Cerebellar nuclear complex (tissue), 1 donor: Measurements from ENCODE around the gene CYP2J2.
"Not testable (repeated sequence)": the region's sequence is repeated elsewhere in the genome, so short reads cannot be mapped to it uniquely, and the experiment has no call there.

Experiments used
- DNase-seq, 2 experiments: peaks; one replicate each; lab custom pipeline; 2025; lab: John Stamatoyannopoulos, UW

Gene CYP2J2

DNA sequence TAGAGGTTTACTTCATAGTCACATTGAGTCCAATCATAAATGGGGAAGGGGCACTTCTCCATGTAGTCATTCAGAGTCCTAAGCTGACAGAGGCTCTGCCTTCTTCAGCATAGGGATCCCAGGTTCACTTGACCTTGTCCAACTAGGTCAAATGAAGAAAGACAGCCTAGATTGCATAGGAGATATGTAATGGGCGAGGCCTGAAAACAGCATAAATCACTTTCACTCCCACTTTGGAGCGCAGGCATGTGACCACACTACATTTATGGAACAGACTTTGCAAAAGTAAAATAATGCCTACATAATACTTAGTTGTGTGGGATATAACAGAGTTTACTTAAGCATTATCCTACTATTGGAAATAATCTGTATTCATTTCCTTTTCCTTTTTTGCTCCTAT, 60.1 kb downstream of the CYP2J2 start:
- DNase-seq: no peak

DNA sequence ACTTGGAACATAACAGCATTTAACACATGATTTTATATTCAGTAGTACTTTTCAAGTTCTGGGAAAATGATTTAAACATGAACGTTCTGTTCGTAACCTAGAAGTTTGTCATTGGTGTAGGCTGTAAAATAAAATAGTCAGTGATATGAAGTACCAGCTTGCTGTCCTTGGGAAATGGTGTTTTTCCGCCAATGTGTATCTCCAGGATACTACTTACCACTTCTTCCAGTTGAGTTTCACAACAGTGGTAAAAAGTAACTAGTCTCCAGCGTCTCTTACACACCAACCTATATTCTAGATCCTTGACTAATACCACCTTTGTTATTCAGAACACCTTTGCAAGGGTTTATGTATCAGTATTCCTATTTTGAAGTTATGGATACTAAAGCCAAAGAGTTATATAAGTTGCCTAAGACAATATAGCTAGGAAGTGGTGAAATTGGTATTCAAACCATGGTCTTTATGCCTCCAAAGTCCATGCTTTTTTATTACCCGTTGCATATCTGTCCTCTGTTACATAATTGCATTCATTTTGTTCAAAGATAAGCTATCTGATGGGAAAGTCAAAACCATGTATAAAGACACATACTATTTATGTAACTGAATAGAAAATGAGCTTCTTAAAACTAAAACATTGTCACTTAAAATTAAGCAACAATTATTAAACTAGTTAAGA, 68.8 kb downstream of the CYP2J2 start:
- DNase-seq: no peak

DNA sequence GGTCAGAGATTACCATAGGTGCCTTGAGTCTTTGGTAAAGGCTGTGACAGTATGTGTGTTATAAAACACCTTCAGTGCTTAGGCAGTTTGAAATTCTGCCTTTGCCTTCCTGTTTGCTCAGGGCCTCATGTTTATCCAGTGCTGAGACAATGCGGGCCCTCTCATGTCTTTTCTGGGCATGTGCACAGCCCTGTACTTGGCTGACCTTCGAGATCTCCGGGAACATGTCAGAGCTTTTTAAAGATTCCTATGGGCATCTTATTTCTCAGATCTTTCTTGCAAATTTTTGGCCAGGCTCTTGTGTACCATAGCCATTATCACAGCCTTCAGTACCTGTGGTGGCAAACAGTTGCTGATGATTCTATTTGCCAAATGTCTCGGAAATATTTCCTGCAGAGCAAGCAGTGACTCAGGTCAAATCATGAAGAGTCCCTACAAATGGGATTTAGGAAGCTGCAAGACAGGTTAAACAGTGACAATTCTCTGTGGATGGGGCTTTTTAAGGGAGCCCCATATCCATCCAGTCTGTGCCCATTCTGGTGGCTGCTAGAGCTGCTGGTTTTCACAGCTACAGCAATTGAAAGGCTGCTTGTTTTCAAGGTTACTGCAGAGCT, 69.7 kb downstream of the CYP2J2 start:
- DNase-seq: no peak

GRCh38 chr1:59855297-59855696, 71.3 kb downstream of the CYP2J2 start:
- not testable (repeated sequence) for DNase-seq

- DNase-seq: no peak
These were observed 74.5 kb downstream of the CYP2J2 start for GRCh38 chr1:59852117-59852516.

DNA sequence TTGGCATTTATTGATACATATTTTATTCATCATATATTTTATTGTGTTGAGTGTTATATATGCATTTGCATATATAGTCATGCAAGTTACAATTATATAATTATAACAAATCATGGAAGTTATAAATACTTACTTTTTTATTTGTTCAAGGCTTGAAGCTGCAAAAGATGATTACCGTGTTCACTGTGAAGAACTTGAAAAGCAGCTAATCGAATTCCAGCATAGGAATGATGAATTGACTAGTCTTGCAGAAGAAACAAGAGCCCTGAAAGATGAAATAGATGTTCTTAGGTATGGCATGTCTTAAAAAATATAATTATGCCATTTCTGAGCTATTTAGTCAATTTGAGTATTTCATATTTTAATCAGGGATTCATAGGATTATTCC, 79.7 kb downstream of the CYP2J2 start:
- DNase-seq: no peak

- no peak for DNase-seq
These were observed 80.2 kb downstream of the CYP2J2 start for GRCh38 chr1:59846209-59846894.

DNA sequence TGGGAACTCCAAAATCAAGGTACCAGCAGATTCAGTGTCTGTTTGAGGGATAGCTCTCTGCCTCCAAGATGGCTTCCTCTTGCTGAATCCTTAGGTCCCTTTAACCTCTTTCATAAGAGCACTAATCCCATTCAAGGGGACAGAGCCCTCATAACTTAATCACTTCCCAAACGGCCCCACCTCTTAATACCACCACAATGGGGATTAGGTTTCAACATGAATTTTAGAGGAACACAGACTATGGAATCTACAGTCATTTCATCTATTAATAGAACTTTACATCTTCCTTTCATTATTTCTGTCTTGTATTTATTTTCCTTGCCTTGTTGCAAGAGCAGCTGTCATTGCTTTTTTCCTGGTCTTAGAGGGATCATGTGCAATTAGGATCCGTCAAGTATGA, 81.5 kb downstream of the CYP2J2 start:
- no peak for DNase-seq
